Aorta (tissue), 5 donors: ENCODE results near the gene C6orf120. TPM values are rescaled to one million over a fixed set of nuclear protein-coding genes. Genes with fewer than 3 reads are reported as not detected.

Source experiments
- ATAC-seq: fragments of 200-7000 bp; cut with Tn5 transposase; one replicate; pipeline ENCODE4 v1.9.1; 2022; ENCODE audit warnings: moderate library complexity; ENCODE audit not compliant: low FRiP score
- DNase-seq, 2 donors: peaks; one replicate each; pipeline ENCODE4 v3.0.0-alpha.2; 2020
- H3K27ac ChIP-seq, 2 donors: one replicate each; pipeline ENCODE4 v1.5.1; 2013; ENCODE audit warnings: low read length in 2 of 2, mild to moderate bottlenecking in 2 of 2, moderate library complexity in 2 of 2, control low read depth in 1 of 2, inconsistent platforms in 1 of 2, low read depth in 1 of 2
- H3K27me3 ChIP-seq, 2 donors: one replicate each; pipeline ENCODE4 v1.6.1; 2013; ENCODE audit warnings: control low read depth in 1 of 2, low read length in 1 of 2, mild to moderate bottlenecking in 1 of 2, moderate library complexity in 1 of 2; ENCODE audit not compliant: insufficient read depth in 2 of 2, control insufficient read depth in 1 of 2
- H3K36me3 ChIP-seq, 2 donors: one replicate each; pipeline ENCODE4 v1.6.1; 2013; ENCODE audit warnings: control low read depth in 1 of 2, low read length in 1 of 2, mild to moderate bottlenecking in 1 of 2; ENCODE audit not compliant: insufficient read depth in 2 of 2, control insufficient read depth in 1 of 2
- H3K4me1 ChIP-seq, 2 donors: one replicate each; pipeline ENCODE4 v1.6.1; 2013; ENCODE audit warnings: low read length in 2 of 2, control low read depth in 1 of 2, mild to moderate bottlenecking in 1 of 2, moderate library complexity in 1 of 2; ENCODE audit not compliant: insufficient read depth in 2 of 2, control insufficient read depth in 1 of 2
- H3K4me3 ChIP-seq, 2 donors: one replicate each; pipeline ENCODE4 v1.5.1; 2013; ENCODE audit warnings: low read length in 2 of 2, control low read depth in 1 of 2, mild to moderate bottlenecking in 1 of 2
- H3K9me3 ChIP-seq: one replicate; pipeline ENCODE4 v1.6.1; 2013; ENCODE audit warnings: mild to moderate bottlenecking, low read length; ENCODE audit not compliant: control insufficient read depth
- WGBS, 2 donors: extraction: QIAGEN DNeasy Blood & Tissue Kit; methylation state at CpG; one replicate each; pipeline ENCODE4 v1.1.7; 2013; 5-methylcytosine and 5-hydroxymethylcytosine counted together
- intact Hi-C, 2 donors: fragments of 100-400 bp; cut with DNase I; formaldehyde crosslinking; loops; one replicate each; pipeline versions ENCODE4 v1.14.2 to v1.15.0; 2022
- polyA plus RNA-seq, 2 donors: library from polyadenylated mRNA; stranded (reverse); fragments of 200-250 nt; gene quantifications; one replicate each; pipeline ENCODE4 v1.2.3, GENCODE V29; 2013
- total RNA-seq, 2 donors: library from RNA; stranded (reverse); fragmentation: NEBNext Ultra II Directional; extraction: Animal tissue kit (Norgen Biotek cat#: 25700); gene quantifications; one replicate each; pipeline ENCODE4 v1.2.1, GENCODE V29; 2021
- donor health status: healthy with polysubstance abuse.
- donor health status: Bipolar disorder and iron deficiency.
- donor health status: DM: no; HTN: no; CAD: no.
- donor health status: DM: no; HTN: no; CAD: no.
- donor health status: DM: yes; HTN: yes; CAD: no.

C6orf120 gene
- total and polyA plus RNA-seq, 4 donors, result 7.9 to 20.6 (median 13.6) TPM

GRCh38 chr6:169660751-169661390 is 41.1 kb upstream of the C6orf120 start:
- H3K36me3 ChIP-seq, result peaks cover 0 to 4% of the 10 kb centered on the region in 2 donors
- intact Hi-C loops, result no loop called here
- no peak overlapping the region for H3K4me3 ChIP-seq
- no peaks in the 10 kb centered on the region for H3K27me3 ChIP-seq
- WGBS, 2 donors, result 91 to 94% methylated on average over 25 to 26 of the region's 26 CpGs
- no peaks in the 10 kb centered on the region for H3K9me3 ChIP-seq
- no peak for ATAC-seq
- H3K4me1 ChIP-seq, result no peaks in the 10 kb centered on the region
- DNase-seq, result no peak
- H3K27ac ChIP-seq, result no peak overlapping the region

GRCh38 chr6:169661391-169661756 is 40.6 kb upstream of the C6orf120 start:
- no peak overlapping the region for H3K27ac ChIP-seq
- H3K36me3 ChIP-seq, result peaks cover 0 to 4% of the 10 kb centered on the region in 2 donors
- H3K9me3 ChIP-seq, result no peaks in the 10 kb centered on the region
- H3K4me1 ChIP-seq, result no peaks in the 10 kb centered on the region
- 94 to 96% methylated on average over 7 of the region's 7 CpGs for WGBS, 2 donors
- H3K4me3 ChIP-seq, result no peak overlapping the region
- DNase-seq (no peak), ATAC-seq (no peak)
- no peaks in the 10 kb centered on the region for H3K27me3 ChIP-seq
- intact Hi-C loops, result no loop called here

GRCh38 chr6:169663468-169663867 is 38.5 kb upstream of the C6orf120 start:
- intact Hi-C loops, result no loop called here
- no peaks in the 10 kb centered on the region for H3K9me3 ChIP-seq
- H3K27ac ChIP-seq, result no peak overlapping the region
- H3K4me3 ChIP-seq, result no peak overlapping the region
- H3K27me3 ChIP-seq, result no peaks in the 10 kb centered on the region
- H3K4me1 ChIP-seq, result no peaks in the 10 kb centered on the region
- H3K36me3 ChIP-seq, result peaks cover 0 to 7% of the 10 kb centered on the region in 2 donors
- WGBS, 2 donors, result 96 to 97% methylated on average over 8 of the region's 8 CpGs
- ATAC-seq (no peak), DNase-seq (no peak)

- peaks cover 0 to 8% of the 10 kb centered on the region in 2 donors for H3K36me3 ChIP-seq
- no peak for DNase-seq
- intact Hi-C loops, result no loop called here
- H3K27me3 ChIP-seq, result no peaks in the 10 kb centered on the region
- 94 to 95% methylated on average over 14 of the region's 14 CpGs for WGBS, 2 donors
- H3K27ac ChIP-seq, result no peak overlapping the region
- no peaks in the 10 kb centered on the region for H3K9me3 ChIP-seq
- no peak overlapping the region for H3K4me3 ChIP-seq
- ATAC-seq, result no peak
- no peaks in the 10 kb centered on the region for H3K4me1 ChIP-seq
These were observed 37.7 kb upstream of the C6orf120 start for GRCh38 chr6:169664227-169664626.

GRCh38 chr6:169665289-169665688 is 36.6 kb upstream of the C6orf120 start:
- no peaks in the 10 kb centered on the region for H3K27me3 ChIP-seq
- DNase-seq, result no peak
- H3K36me3 ChIP-seq, result peaks cover 0 to 8% of the 10 kb centered on the region in 2 donors
- no peaks in the 10 kb centered on the region for H3K9me3 ChIP-seq
- H3K27ac ChIP-seq, result no peak overlapping the region
- H3K4me1 ChIP-seq, result no peaks in the 10 kb centered on the region
- ATAC-seq, result no peak
- 83 to 86% methylated on average over 9 of the region's 9 CpGs for WGBS, 2 donors
- intact Hi-C loops, result no loop called here
- no peak overlapping the region for H3K4me3 ChIP-seq

- Histone ChIP-seq H3K27me3 (no peaks in the 10 kb centered on the region), H3K4me3 (no peak overlapping the region), H3K27ac (no peak overlapping the region), H3K4me1 (no peaks in the 10 kb centered on the region), H3K36me3 (peaks cover 0 to 8% of the 10 kb centered on the region in 2 donors), H3K9me3 (no peaks in the 10 kb centered on the region)
- 96 to 97% methylated on average over 18 of the region's 18 CpGs for WGBS, 2 donors
- ATAC-seq (no peak), DNase-seq (no peak)
- intact Hi-C loops, result no loop called here
These were observed 35.5 kb upstream of the C6orf120 start for GRCh38 chr6:169666441-169666840.

- ATAC-seq (no peak), DNase-seq (no peak)
- Histone ChIP-seq H3K27ac (no peak overlapping the region), H3K27me3 (no peaks in the 10 kb centered on the region), H3K4me3 (no peak overlapping the region), H3K4me1 (no peaks in the 10 kb centered on the region), H3K36me3 (peaks cover 0 to 8% of the 10 kb centered on the region in 2 donors), H3K9me3 (no peaks in the 10 kb centered on the region)
- 96% methylated on average over 27 of the region's 27 CpGs for WGBS, 2 donors
- intact Hi-C loops, result no loop called here
These were observed 34.2 kb upstream of the C6orf120 start for GRCh38 chr6:169667716-169668115.

GRCh38 chr6:169668203-169668847 is 33.6 kb upstream of the C6orf120 start:
- no peak for ATAC-seq
- 85 to 88% methylated on average over 15 of the region's 15 CpGs for WGBS, 2 donors
- H3K27me3 ChIP-seq, result no peaks in the 10 kb centered on the region
- H3K36me3 ChIP-seq, result peaks cover 0 to 8% of the 10 kb centered on the region in 2 donors
- no peak overlapping the region for H3K27ac ChIP-seq
- no peaks in the 10 kb centered on the region for H3K4me1 ChIP-seq
- H3K4me3 ChIP-seq, result no peak overlapping the region
- DNase-seq, result no peak
- H3K9me3 ChIP-seq, result no peaks in the 10 kb centered on the region
- intact Hi-C loops, result no loop called here

- WGBS, 2 donors, result 85 to 87% methylated on average over 6 of the region's 6 CpGs
- no peak overlapping the region for H3K27ac ChIP-seq
- no peaks in the 10 kb centered on the region for H3K27me3 ChIP-seq
- no peaks in the 10 kb centered on the region for H3K4me1 ChIP-seq
- no peaks in the 10 kb centered on the region for H3K9me3 ChIP-seq
- ATAC-seq (no peak), DNase-seq (no peak)
- intact Hi-C loops, result no loop called here
- peaks cover 0 to 5% of the 10 kb centered on the region in 2 donors for H3K36me3 ChIP-seq
- no peak overlapping the region for H3K4me3 ChIP-seq
These were observed 32.8 kb upstream of the C6orf120 start for GRCh38 chr6:169669147-169669546.
